Cardiac muscle cell (in vitro differentiated cells and primary cell): ENCODE data around the gene CFAP20. TPM values are rescaled to one million over a fixed set of nuclear protein-coding genes. Genes with fewer than 3 reads are reported as not detected.
"Not testable (repeated sequence)": the region's sequence is repeated elsewhere in the genome, so short reads cannot be mapped to it uniquely, and the experiment has no call there.

Experiments
- DNase-seq, 2 donors: peaks; one replicate each; pipeline versions ENCODE4 v3.0.0 to v3.0.0-alpha.2; 2010 to 2017; ENCODE audit warnings: low read depth in 1 of 2, low spot score in 1 of 2
- H3K27ac ChIP-seq: fragments of 200-600 bp; sonication (generic); 2 replicates; pipeline ENCODE4 v1.5.1; 2016
- H3K27me3 ChIP-seq: fragments of 200-600 bp; sonication (generic); 2 replicates; pipeline ENCODE4 v1.6.0; 2016; ENCODE audit warnings: control low read depth
- H3K36me3 ChIP-seq: fragments of 200-600 bp; sonication (generic); 2 replicates; pipeline ENCODE4 v1.5.1; 2016; ENCODE audit warnings: control low read depth
- H3K4me1 ChIP-seq: fragments of 200-600 bp; sonication (generic); 2 replicates; pipeline ENCODE4 v1.8.1; 2017; ENCODE audit warnings: low read depth, mild to moderate bottlenecking, mixed run types
- H3K4me3 ChIP-seq: fragments of 200-600 bp; sonication (generic); 2 replicates; pipeline ENCODE4 v1.5.1; 2016; ENCODE audit warnings: mild to moderate bottlenecking
- H3K9me3 ChIP-seq: fragments of 200-600 bp; sonication (generic); 2 replicates; pipeline ENCODE4 v1.5.1; 2017; ENCODE audit warnings: low read depth, mild to moderate bottlenecking, control low read depth
- polyA plus RNA-seq: library from polyadenylated mRNA; unstranded; fragments of >200 nt; fragmentation: Nextera tagmentation; extraction: Ambion mirVana; gene quantifications from 2 replicates; pipeline ENCODE4 v1.2.1, GENCODE V29; 2016
- total RNA-seq: library from RNA; depleted of rRNA; stranded (reverse); fragments of >200 nt; gene quantifications from 2 replicates; pipeline ENCODE4 v1.2.3, GENCODE V29; 2016
- TF ChIP-seq, protein P1 (sequence below): IDR thresholded peaks from 2 replicates; pipeline ENCODE4 v1.5.1; 2012; ENCODE audit warnings: low read depth, mild to moderate bottlenecking, low read length

The CFAP20 gene
- total and polyA plus RNA-seq, 2 experiments from 2014 or later: 137 to 154 TPM

DNA sequence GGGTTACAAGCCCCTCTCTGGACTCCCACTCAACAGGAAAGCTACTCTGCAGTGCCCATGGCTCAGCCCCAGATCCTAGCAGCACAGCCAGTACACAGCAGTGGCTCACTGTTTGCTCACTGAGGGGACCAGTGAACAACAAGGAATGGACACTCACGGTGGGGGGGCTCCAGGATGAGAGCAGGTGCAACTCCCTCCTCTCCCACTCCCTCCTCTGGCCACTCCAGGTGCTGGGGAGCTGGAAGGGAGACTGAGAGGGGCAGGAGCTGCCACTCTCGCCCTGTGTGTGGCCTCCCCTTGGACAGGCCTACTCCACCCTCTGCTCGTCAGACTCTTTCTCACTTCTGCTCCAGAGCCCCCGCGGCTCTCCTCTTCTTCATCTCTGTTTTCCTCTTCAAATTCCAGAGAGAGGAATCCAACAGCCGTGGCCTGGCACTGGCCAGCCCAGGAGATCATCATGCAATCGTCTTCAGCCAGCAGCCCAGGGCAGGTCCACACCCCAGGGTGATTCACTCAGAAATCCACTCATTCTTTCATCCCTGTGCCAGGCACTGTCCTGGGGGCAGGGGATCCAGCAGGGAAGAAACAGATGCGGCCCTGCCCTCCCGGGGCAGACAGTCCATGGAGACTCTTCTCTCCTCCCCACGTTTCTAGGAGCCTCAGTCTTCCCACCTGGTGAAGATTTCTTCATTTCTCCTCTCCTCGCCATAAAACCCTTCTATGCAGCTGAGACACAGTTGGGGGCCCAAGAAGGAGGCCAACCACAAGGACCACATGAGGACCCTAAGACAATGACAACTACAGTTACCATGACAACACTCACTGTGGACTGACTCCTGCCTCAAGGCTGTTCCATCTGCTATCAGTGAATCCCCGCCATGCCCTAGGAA, 30.7 kb downstream of the CFAP20 start:
- H3K27ac ChIP-seq: peak overlapping the region; percentile 48

DNA sequence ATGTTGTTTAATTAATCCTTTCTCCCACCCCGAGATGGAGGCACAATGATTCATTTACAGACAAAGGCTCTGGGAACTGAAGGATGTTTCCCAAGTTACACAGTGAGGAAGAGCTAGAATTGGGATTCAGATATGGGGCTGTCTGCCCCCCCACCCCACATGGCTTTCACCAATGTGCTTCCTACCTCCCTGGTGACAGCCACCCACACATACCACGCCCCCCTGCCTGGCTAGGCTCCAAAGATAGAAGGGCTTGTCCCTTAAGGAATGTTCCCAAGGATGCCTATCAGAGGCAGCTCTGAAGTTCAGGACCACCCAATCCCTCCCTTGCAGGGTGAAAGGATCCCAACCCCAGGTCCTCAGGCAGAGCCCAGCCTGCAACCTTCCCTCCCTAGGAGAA, 32.9 kb downstream of the CFAP20 start:
- peaks cover 16% of the 10 kb centered on the region for H3K4me1 ChIP-seq
- H3K36me3 ChIP-seq: no peaks in the 10 kb centered on the region
- DNase-seq: peak in 1 of 2 donors; percentile 42
- H3K4me3 ChIP-seq: no peak overlapping the region
- no peaks in the 10 kb centered on the region for H3K9me3 ChIP-seq
- no peaks in the 10 kb centered on the region for H3K27me3 ChIP-seq
- H3K27ac ChIP-seq: peak overlapping the region; percentile 45
- TF ChIP-seq, protein P1, sequence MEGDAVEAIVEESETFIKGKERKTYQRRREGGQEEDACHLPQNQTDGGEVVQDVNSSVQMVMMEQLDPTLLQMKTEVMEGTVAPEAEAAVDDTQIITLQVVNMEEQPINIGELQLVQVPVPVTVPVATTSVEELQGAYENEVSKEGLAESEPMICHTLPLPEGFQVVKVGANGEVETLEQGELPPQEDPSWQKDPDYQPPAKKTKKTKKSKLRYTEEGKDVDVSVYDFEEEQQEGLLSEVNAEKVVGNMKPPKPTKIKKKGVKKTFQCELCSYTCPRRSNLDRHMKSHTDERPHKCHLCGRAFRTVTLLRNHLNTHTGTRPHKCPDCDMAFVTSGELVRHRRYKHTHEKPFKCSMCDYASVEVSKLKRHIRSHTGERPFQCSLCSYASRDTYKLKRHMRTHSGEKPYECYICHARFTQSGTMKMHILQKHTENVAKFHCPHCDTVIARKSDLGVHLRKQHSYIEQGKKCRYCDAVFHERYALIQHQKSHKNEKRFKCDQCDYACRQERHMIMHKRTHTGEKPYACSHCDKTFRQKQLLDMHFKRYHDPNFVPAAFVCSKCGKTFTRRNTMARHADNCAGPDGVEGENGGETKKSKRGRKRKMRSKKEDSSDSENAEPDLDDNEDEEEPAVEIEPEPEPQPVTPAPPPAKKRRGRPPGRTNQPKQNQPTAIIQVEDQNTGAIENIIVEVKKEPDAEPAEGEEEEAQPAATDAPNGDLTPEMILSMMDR: no peak

More for the DNA sequence above, 30.7 kb downstream of the CFAP20 start:
- no peaks in the 10 kb centered on the region for H3K9me3 ChIP-seq
- H3K36me3 ChIP-seq: no peaks in the 10 kb centered on the region
- TF ChIP-seq, protein P1: no peak
- H3K27me3 ChIP-seq: no peaks in the 10 kb centered on the region
- H3K4me3 ChIP-seq: no peak overlapping the region
- no peak for DNase-seq
- H3K4me1 ChIP-seq: peaks cover 24% of the 10 kb centered on the region

DNA sequence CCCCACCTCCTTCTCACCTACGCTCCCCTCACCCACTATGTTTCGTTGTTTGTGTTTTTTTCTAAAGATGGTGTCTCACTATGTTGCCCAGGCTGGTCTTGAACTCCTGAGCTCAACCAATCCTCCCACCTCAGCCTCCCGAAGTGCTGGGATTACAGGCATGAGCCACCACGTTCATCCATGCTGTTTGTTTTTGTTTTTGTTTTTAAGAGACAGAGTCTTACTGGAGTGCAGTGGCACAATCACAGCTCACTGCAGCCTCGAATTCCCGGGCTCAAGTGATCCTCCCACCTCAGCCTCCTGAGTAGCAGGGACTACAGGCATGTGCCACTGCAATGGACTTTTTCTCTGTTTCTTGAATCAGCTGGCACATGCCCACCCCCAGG, 33.6 kb downstream of the CFAP20 start:
- H3K27me3 ChIP-seq, H3K4me3 ChIP-seq, DNase-seq, H3K36me3 ChIP-seq, H3K27ac ChIP-seq, H3K9me3 ChIP-seq: not testable (repeated sequence)
- peaks cover 16% of the 10 kb centered on the region for H3K4me1 ChIP-seq

DNA sequence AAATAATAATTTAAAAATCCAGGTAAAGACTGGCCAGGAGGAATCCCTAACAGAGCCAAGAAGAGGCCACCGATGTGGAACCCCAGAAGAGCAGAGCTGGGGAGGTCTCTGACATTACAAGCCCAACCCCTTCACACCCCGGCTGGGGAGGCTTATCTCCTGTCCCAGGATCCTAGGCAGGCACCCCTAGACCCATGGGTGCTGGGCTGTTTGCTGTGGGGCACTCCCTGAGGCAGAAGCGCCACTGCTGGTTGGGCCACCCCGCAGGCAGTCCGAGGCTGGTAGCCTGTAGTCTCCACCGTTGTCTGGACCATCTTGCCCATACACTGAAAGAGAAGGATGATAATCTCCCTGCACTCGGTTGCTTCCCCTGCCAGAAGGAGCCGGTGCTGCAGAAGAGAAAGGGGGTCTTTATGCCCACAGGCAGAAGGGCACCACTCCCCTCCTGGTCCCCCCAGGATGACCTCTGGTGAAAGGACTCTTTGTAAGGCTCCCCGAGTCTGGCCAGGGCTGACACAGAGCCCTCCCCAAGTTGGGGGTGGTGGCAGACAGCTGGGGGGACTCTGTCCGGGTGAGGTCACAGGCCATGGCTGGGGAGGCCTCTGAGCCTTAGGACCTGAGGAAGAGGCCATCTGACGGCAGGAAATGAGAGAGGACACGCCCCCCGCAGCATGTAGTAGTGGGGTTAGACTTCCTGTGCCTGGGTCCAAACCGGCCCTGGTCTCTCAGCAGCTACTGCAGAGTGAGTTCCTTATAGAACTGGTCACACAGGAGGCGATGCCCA, 34.2 kb downstream of the CFAP20 start:
- Histone ChIP-seq H3K27ac (no peak overlapping the region), H3K9me3 (no peaks in the 10 kb centered on the region), H3K36me3 (no peaks in the 10 kb centered on the region), H3K4me1 (peaks cover 16% of the 10 kb centered on the region), H3K4me3 (no peak overlapping the region), H3K27me3 (no peaks in the 10 kb centered on the region)
- DNase-seq: no peak
- TF ChIP-seq, protein P1: no peak

DNA sequence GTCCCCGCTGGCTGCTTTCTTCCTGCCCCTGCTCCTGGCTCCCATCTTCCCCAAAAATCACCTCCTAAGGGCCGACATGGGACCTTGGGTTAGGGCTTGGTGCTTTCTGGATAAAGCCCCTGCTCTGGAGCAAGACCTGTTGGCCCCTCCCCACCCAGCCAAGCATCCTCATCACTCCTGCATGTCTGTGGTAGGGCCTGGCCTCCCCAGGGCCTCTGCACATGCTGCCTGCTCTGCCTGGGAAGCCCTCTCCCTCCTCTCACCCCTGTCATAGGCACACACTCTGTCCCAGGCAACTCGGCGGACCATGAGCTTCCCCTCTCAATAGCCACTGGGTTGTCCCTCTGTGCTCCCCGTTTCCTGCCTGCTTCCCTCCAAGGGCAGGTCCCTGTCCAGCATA, 35.2 kb downstream of the CFAP20 start:
- Histone ChIP-seq H3K36me3 (no peaks in the 10 kb centered on the region), H3K27me3 (no peaks in the 10 kb centered on the region), H3K9me3 (no peaks in the 10 kb centered on the region), H3K27ac (no peak overlapping the region), H3K4me1 (peaks cover 16% of the 10 kb centered on the region), H3K4me3 (no peak overlapping the region)
- DNase-seq: no peak
- TF ChIP-seq, protein P1: no peak

DNA sequence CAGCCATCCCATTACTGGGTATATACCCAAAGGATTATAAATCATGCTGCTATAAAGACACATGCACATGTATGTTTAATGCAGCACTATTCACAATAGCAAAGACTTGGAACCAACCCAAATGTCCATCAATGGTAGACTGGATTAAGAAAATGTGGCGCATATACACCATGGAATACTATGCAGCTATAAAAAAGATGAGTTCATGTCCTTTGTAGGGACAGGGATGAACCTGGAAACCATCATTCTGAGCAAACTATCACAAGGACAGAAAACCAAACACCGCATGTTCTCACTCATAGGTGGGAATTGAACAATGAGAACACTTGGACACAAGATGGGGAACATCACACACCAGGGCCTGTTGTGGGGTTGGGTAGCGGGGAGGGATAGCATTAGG, 38.8 kb downstream of the CFAP20 start:
- not testable (repeated sequence) for DNase-seq, H3K27ac ChIP-seq, H3K4me3 ChIP-seq, H3K36me3 ChIP-seq, H3K27me3 ChIP-seq, H3K9me3 ChIP-seq, H3K4me1 ChIP-seq
